H1 (cell line): ENCODE measurements around the gene AGXT2. TPM values are rescaled to one million over a fixed set of nuclear protein-coding genes. Genes with fewer than 3 reads are reported as not detected.

ENCODE experiments used
- CTCF ChIA-PET: fragments of 300-600 bp; sonication (Branson Sonifier 250); formaldehyde crosslinking; loops from one replicate; lab custom pipeline; 2021; ENCODE audit not compliant: partially characterized antibody; lab: Charles Lee
- POLR2A ChIA-PET: fragments of 300-600 bp; sonication (Branson Sonifier 250); formaldehyde crosslinking; loops from one replicate; lab custom pipeline; 2021; ENCODE audit warnings: inconsistent platforms; ENCODE audit not compliant: partially characterized antibody; lab: Charles Lee
- DNase-seq, 2 experiments: peaks; one replicate each; pipeline versions ENCODE4 v3.0.0 to v3.0.0-alpha.2; 2010 to 2022; ENCODE audit warnings: low spot score in 2 of 2, low read depth in 1 of 2, mixed read lengths in 1 of 2
- FAIRE-seq: peaks from 2 replicates; lab custom pipeline; 2011; peaks lifted over from hg19 to GRCh38; lab: Jason Lieb, UNC
- H2AFZ ChIP-seq: 2 replicates; pipeline ENCODE4 v1.8.1; 2012; ENCODE audit warnings: low read length, inconsistent platforms
- H2AK5ac ChIP-seq: 2 replicates; pipeline ENCODE4 v1.6.1; 2013; ENCODE audit warnings: low read depth, low read length
- H2BK120ac ChIP-seq: replicated peaks from 2 replicates; pipeline ENCODE3; 2013; ENCODE audit warnings: low read depth, low read length, inconsistent platforms
- H2BK12ac ChIP-seq: 2 replicates; pipeline ENCODE4 v1.6.1; 2013; ENCODE audit warnings: low read depth, low read length
- H2BK15ac ChIP-seq: 2 replicates; pipeline ENCODE4 v1.6.1; 2013; ENCODE audit warnings: low read length
- H2BK20ac ChIP-seq: 2 replicates; pipeline ENCODE4 v1.6.1; 2013; ENCODE audit warnings: low read length
- H2BK5ac ChIP-seq: 2 replicates; pipeline ENCODE4 v1.6.1; 2013; ENCODE audit warnings: low read depth, low read length
- H3K14ac ChIP-seq: 2 replicates; pipeline ENCODE4 v1.6.1; 2013; ENCODE audit warnings: inconsistent platforms; ENCODE audit not compliant: insufficient read length
- H3K18ac ChIP-seq: 2 replicates; pipeline ENCODE4 v1.6.1; 2013; ENCODE audit warnings: low read length; ENCODE audit errors: extremely low read depth
- H3K23ac ChIP-seq: 2 replicates; pipeline ENCODE4 v1.6.1; 2013; ENCODE audit warnings: inconsistent platforms; ENCODE audit not compliant: insufficient read length
- H3K23me2 ChIP-seq: 2 replicates; pipeline ENCODE4 v1.6.1; 2013; ENCODE audit warnings: low read depth, low read length
- H3K27ac ChIP-seq: 2 replicates; pipeline ENCODE4 v1.6.1; 2011; ENCODE audit warnings: low read depth, low read length, inconsistent platforms
- H3K27me3 ChIP-seq, 4 experiments: replicated peaks in 1 of 4; 1 replicate in 1 of 4; 2 replicates in 3 of 4; pipeline versions ENCODE4 v1.6.1 to v1.8.1; 2011 to 2013; ENCODE audit warnings: low read length in 3 of 4, mild to moderate bottlenecking in 3 of 4, inconsistent platforms in 2 of 4, mixed read lengths in 2 of 4, moderate library complexity in 1 of 4; ENCODE audit not compliant: control insufficient read depth in 3 of 4, insufficient read depth in 3 of 4; ENCODE audit errors: extremely low read depth in 1 of 4
- H3K36me3 ChIP-seq, 4 experiments: 2 replicates each; pipeline versions ENCODE4 v1.6.1 to v1.8.1; 2011 to 2013; ENCODE audit warnings: mild to moderate bottlenecking in 4 of 4, low read length in 3 of 4, moderate library complexity in 2 of 4, control low read depth in 1 of 4, inconsistent platforms in 1 of 4; ENCODE audit not compliant: insufficient read depth in 4 of 4, control insufficient read depth in 2 of 4
- H3K4ac ChIP-seq: replicated peaks from 2 replicates; pipeline ENCODE3; 2013; ENCODE audit warnings: low read length, low read depth, mixed read lengths, inconsistent platforms; ENCODE audit not compliant: insufficient read length
- H3K4me1 ChIP-seq, 4 experiments: replicated peaks in 1 of 4; 1 replicate in 1 of 4; 2 replicates in 3 of 4; pipeline versions ENCODE4 v1.6.1 to v1.8.1; 2011 to 2013; ENCODE audit warnings: low read length in 3 of 4, inconsistent platforms in 2 of 4, mixed read lengths in 1 of 4; ENCODE audit not compliant: insufficient read depth in 4 of 4, control insufficient read depth in 3 of 4
- H3K4me2 ChIP-seq, 2 experiments: 2 replicates each; pipeline versions ENCODE4 v1.6.1 to v1.8.1; 2011 to 2013; ENCODE audit warnings: low read depth in 2 of 2, low read length in 2 of 2, control low read depth in 1 of 2, inconsistent platforms in 1 of 2, mild to moderate bottlenecking in 1 of 2; ENCODE audit not compliant: insufficient read depth in 1 of 2
- H3K4me3 ChIP-seq, 4 experiments: fragments of 200-600, 300-600 bp in 1 of 4; sonication (generic), shearing (Covaris generic), sonication (Bioruptor Twin) in 1 of 4; 2 replicates each; pipeline versions ENCODE4 v1.5.1 to v1.8.1; 2011 to 2016; ENCODE audit warnings: low read length in 4 of 4, low read depth in 3 of 4, control low read depth in 2 of 4, inconsistent platforms in 2 of 4, mild to moderate bottlenecking in 2 of 4, mixed read lengths in 1 of 4, moderate library complexity in 1 of 4; ENCODE audit not compliant: insufficient read depth in 2 of 4; ENCODE audit errors: extremely low read depth in 1 of 4
- H3K56ac ChIP-seq: replicated peaks from 2 replicates; pipeline ENCODE3; 2013; ENCODE audit warnings: low read depth, mild to moderate bottlenecking, mixed read lengths, low read length, inconsistent platforms; ENCODE audit not compliant: insufficient read length
- H3K79me1 ChIP-seq: 2 replicates; pipeline ENCODE4 v1.6.1; 2013; ENCODE audit warnings: low read depth, low read length, control low read depth
- H3K79me2 ChIP-seq, 2 experiments: 2 replicates each; pipeline versions ENCODE4 v1.6.1 to v1.8.1; 2012 to 2013; ENCODE audit warnings: low read length in 2 of 2, mild to moderate bottlenecking in 2 of 2, inconsistent platforms in 1 of 2; ENCODE audit not compliant: insufficient read depth in 2 of 2, control insufficient read depth in 1 of 2
- H3K9ac ChIP-seq, 4 experiments: replicated peaks in 1 of 4; 1 replicate in 1 of 4; 2 replicates in 3 of 4; pipeline versions ENCODE4 v1.6.1 to v1.8.1; 2011 to 2013; ENCODE audit warnings: low read depth in 3 of 4, low read length in 3 of 4, control low read depth in 2 of 4, mild to moderate bottlenecking in 2 of 4, moderate library complexity in 2 of 4, inconsistent platforms in 1 of 4; ENCODE audit errors: extremely low read depth in 1 of 4
- H3K9me3 ChIP-seq, 2 experiments: 2 replicates each; pipeline versions ENCODE4 v1.6.1 to v1.8.1; 2012 to 2013; ENCODE audit warnings: mild to moderate bottlenecking in 2 of 2, moderate library complexity in 2 of 2, control low read depth in 1 of 2, inconsistent platforms in 1 of 2, low read depth in 1 of 2, low read length in 1 of 2, mixed read lengths in 1 of 2; ENCODE audit not compliant: insufficient read depth in 2 of 2
- H4K20me1 ChIP-seq, 2 experiments: replicated peaks in 1 of 2; 2 replicates each; pipeline versions ENCODE3 to v1.8.1; 2011 to 2013; ENCODE audit warnings: inconsistent platforms in 2 of 2, low read length in 2 of 2, mild to moderate bottlenecking in 1 of 2; ENCODE audit not compliant: insufficient read depth in 2 of 2, control insufficient read depth in 1 of 2
- H4K5ac ChIP-seq: 2 replicates; pipeline ENCODE4 v1.6.1; 2013; ENCODE audit warnings: low read length, low read depth, mixed read lengths, inconsistent platforms; ENCODE audit not compliant: insufficient read length
- H4K8ac ChIP-seq: 2 replicates; pipeline ENCODE4 v1.8.0; 2013; ENCODE audit warnings: mild to moderate bottlenecking, moderate library complexity, low read length, inconsistent platforms; ENCODE audit not compliant: insufficient read depth; ENCODE audit errors: extremely low read depth
- H4K91ac ChIP-seq: replicated peaks from 2 replicates; pipeline ENCODE3; 2013; ENCODE audit warnings: low read length, mixed read lengths, inconsistent platforms; ENCODE audit not compliant: insufficient read length
- CEBPB ChIP-seq: IDR thresholded peaks from 2 replicates; pipeline ENCODE4 v1.6.1; 2012; ENCODE audit warnings: low read depth, low read length
- RAD21 ChIP-seq, 2 experiments: IDR thresholded peaks in 1 of 2; conservative IDR thresholded peaks in 1 of 2; 2 replicates each; pipeline ENCODE4 v1.6.1; 2011; ENCODE audit warnings: low read depth in 2 of 2, low read length in 2 of 2, improper control_type of control experiment in 1 of 2, inconsistent platforms in 1 of 2, mild to moderate bottlenecking in 1 of 2, moderate library complexity in 1 of 2
- TAF1 ChIP-seq: IDR thresholded peaks from 2 replicates; pipeline ENCODE4 v1.6.1; 2011; ENCODE audit warnings: mild to moderate bottlenecking, low read depth, low read length
- WGBS, 2 experiments: shearing (Covaris generic) in 1 of 2; methylation state at CpG; one replicate each; pipeline versions ENCODE4 v1.1.6 to v1.1.7; 2013 to 2015; ENCODE audit warnings: low lambda C conversion rate in 2 of 2, mixed read lengths in 2 of 2, inconsistent platforms in 1 of 2, low coverage in 1 of 2, missing lambda C conversion rate in 1 of 2; ENCODE audit not compliant: insufficient replicate concordance in 2 of 2, insufficient coverage in 1 of 2, insufficient read length in 1 of 2; ENCODE audit errors: extremely low coverage in 1 of 2, missing lambda C conversion rate in 1 of 2; 5-methylcytosine and 5-hydroxymethylcytosine counted together
- polyA plus RNA-seq, 7 experiments: library from polyadenylated mRNA; depleted of rRNA in 3 of 7; stranded (reverse) in 5 of 7; unstranded in 2 of 7; fragments of >200 nt in 5 of 7; fragments of 200-250 nt in 2 of 7; gene quantifications; 1 replicate in 5 of 7; 2 replicates in 1 of 7; 4 replicates in 1 of 7; pipeline versions ENCODE4 v1.2.1 to v1.2.3, GENCODE V29; 2011 to 2013; ENCODE audit warnings: missing spikeins in 2 of 7, mixed read lengths in 2 of 7
- total RNA-seq: library from RNA; stranded (reverse); fragmentation: NEBNext Ultra II Directional; extraction: Animal tissue kit (Norgen Biotek cat#: 25700); gene quantifications from 2 replicates; pipeline ENCODE4 v1.2.1, GENCODE V29; 2021

The AGXT2 gene
- total and polyA plus RNA-seq, 2 of the 8 experiments (the other 6 are each of a cell fraction or from before 2014, with no cell fraction given), result not detected

GRCh38 chr5:35035271-35035670 lies 12.5 kb downstream of the AGXT2 start:
- DNase-seq (no peak), FAIRE-seq (no peak)
- Histone ChIP-seq H2BK15ac (no peak overlapping the region), H4K5ac (no peak overlapping the region), H3K27me3 (no peaks in the 10 kb centered on the region), H3K27ac (no peak overlapping the region), H4K8ac (no peak overlapping the region), H3K4ac (no peak overlapping the region), H2BK20ac (no peak overlapping the region), H3K18ac (no peak overlapping the region), H3K56ac (no peak overlapping the region), H4K91ac (no peak overlapping the region), H2AFZ (no peak overlapping the region), H3K9me3 (no peaks in the 10 kb centered on the region), H3K23me2 (no peaks in the 10 kb centered on the region), H2BK12ac (no peak overlapping the region), H4K20me1 (no peaks in the 10 kb centered on the region), H3K79me2 (no peaks in the 10 kb centered on the region), H3K14ac (no peak overlapping the region), H3K4me1 (peaks cover 0 to 10% (median 0%) of the 10 kb centered on the region in 4 experiments; a peak in 3 of 7 replicates), H3K23ac (no peak overlapping the region), H3K36me3 (no peaks in the 10 kb centered on the region), H2AK5ac (no peak overlapping the region), H2BK5ac (no peak overlapping the region), H2BK120ac (no peak overlapping the region), H3K4me3 (no peak overlapping the region), H3K4me2 (no peak overlapping the region), H3K79me1 (no peaks in the 10 kb centered on the region), H3K9ac (no peak overlapping the region)
- 81% methylated on average over 3 of the region's 3 CpGs; no CpG with 5 or more reads in 1 of the 2 experiments for WGBS, 2 experiments
- ChIA-PET POLR2A (no interaction called here), CTCF (interaction anchor here (0.8 to 1.1 kb wide), 3 partner anchors 8 to 77 kb away, joined by 3 read pairs; no protein-coding TSS in a partner anchor)
- TF ChIP-seq CEBPB (no peak), TAF1 (no peak), RAD21 (IDR thresholded peaks at IDR 0.05 in 1 of 2, conservative IDR thresholded peaks at IDR 0.05 in 1 of 2; ENCODE audit: low read depth in 2 of 2, low read length in 2 of 2) (no peak)
